ENCODE data around the gene ANKRD44. TPM values are rescaled to one million over a fixed set of nuclear protein-coding genes. Genes with fewer than 3 reads are reported as not detected.

Gene ANKRD44
- total RNA-seq, 1 experiment from 2014 or later: 5.8 TPM

DNA sequence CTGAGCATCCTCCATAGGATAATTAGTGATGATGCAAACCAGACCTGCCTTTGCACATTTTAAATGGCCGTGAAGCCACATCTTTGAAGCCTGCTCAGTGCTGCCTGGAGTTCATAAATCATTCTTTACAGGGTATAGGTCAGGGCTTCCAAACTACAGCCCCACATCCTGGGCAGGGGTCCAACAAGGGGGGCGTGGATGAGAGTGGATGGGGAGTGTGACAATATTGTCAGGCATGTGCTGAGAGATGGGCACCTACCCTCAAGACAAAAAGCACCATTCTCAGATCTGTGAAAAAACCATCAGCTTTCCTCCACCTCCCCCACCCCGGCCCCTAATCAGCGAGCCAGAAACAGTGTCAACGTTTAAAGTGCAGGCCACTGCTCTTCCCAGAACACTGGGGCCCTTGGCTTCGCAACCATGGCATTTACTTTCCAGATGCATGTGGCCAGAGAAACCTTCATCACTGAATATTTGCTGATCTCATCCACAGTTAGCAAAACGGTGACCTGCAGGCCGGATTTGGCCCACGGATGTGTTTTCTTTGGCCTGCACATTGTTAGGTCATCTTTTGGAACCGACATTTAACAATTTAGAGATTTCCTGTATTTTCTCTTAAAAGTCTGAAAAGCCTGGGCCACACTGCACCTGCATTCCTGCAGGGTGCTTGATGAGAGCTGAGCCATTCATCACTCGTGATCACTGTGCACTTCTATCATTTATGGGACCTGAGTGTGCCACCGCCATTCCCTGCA is 130.7 kb downstream of the ANKRD44 start:
- DNase-seq (ENCODE audit: low read depth): peak; percentile 20

GRCh38 chr2:197176522-197176921 is 134.1 kb downstream of the ANKRD44 start:
- DNase-seq (ENCODE audit: low read depth): no peak

- DNase-seq (ENCODE audit: low read depth): peak; percentile 62
Observed at GRCh38 chr2:197174539-197175094, 136.0 kb downstream of the ANKRD44 start.

DNA sequence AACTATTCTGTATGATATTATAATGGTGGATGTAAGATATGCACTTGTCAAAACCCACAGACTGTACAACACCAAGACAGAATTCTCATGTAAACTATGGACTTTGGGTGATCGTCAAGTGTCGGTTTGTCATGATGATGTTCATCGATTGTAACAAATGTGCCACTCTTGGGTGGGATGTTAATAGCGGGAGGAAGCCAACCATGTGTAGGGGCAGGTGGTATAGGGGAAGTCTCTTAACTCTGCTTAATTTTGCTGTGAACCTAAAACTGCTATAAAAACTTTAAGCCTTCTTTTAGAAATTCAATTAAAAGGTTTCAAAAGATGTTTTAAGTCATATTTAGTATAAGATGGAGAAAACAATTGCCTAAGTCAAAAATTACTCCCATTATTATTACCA is 139.0 kb downstream of the ANKRD44 start:
- no peak for DNase-seq (ENCODE audit: low read depth)

GRCh38 chr2:197170208-197170607 is 140.4 kb downstream of the ANKRD44 start:
- DNase-seq (ENCODE audit: low read depth): no peak

DNA sequence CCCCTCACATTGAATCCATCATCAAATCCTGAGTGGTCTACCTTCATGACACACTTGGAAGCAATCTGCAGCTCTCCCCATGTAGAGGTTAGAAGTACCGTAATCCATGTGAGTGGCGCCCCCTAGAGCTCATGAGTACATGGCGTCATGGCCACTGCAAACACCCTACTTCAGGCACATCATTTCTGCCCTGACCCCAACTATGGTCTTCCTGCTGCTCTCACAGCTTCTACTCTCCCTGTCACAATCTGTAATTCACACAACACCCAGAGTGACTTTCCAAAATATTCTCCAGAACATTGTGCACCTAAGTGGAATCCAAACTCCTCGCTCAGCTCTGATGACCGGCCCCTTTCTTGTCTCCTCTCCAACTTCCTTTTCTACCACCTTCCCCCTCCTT is 141.9 kb downstream of the ANKRD44 start:
- peak; percentile 70 for DNase-seq (ENCODE audit: low read depth)

GRCh38 chr2:197167608-197168314 is 142.8 kb downstream of the ANKRD44 start:
- DNase-seq (ENCODE audit: low read depth): no peak

DNA sequence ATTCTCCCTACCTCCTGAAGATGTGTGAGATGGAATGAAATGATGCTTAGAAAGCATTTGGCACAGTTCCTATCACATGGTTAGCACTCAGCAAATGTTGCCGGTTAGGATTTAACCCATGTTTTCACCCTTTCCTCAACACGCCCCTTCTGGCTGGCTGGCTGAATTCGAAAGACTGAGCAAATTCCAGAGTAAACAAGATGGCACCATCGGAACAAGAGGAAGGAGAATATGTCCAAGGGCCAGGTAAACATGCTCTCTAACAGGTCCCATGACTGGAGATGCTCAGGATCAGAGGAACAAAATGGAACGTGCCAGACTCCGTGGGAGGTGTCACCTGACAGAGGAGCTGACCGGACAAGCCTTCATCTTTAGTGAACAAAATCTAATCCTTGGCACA is 145.6 kb downstream of the ANKRD44 start:
- DNase-seq (ENCODE audit: low read depth): no peak

- DNase-seq (ENCODE audit: low read depth): no peak
Observed at GRCh38 chr2:197164141-197164754, 146.3 kb downstream of the ANKRD44 start.

DNA sequence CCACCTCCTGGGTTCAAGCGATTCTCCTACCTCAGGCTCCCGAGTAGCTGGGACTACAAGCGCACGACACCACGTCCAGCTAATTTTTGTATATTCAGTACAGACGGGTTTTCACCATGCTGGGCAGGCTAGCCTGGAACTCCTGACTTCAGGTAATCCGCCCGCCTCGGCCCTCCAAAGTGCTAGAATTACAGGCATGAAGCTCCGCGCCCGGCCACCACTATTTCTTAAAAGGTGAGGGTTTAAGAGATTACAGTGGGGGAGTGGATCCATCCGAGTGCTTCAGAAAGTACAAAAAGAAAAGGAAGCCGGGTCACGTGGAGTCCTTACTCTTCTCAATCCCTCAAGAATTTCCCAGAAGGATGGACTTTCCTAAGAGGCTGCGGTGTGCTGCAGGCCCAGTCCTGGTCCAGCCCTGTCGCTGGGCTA is 146.9 kb downstream of the ANKRD44 start:
- DNase-seq (ENCODE audit: low read depth): no peak

GRCh38 chr2:197161774-197162173 is 148.8 kb downstream of the ANKRD44 start:
- DNase-seq (ENCODE audit: low read depth): no peak

DNA sequence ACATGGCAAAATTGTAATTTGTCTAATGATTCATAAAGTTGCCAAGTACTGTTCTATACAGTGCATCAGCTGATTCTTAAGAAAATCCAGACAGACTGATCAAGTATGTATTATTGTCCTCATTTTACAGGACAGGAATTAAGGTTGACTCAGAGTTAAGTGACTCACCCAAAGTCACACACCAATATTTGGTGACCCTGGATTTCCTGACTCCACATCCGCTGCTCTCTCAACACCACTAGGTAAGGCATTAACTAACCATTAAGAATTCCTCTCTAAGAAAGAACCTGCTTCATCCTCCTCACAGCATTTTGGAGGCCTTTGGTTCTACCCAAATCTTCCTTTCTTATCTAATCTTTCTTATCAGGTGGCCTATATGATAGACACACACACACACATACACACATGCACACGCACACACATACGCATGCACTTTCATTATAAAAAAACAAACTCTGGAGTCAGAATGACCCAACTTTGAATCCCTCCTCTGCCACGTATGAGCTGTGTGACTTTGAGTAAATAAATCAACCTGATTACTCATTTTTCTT is 150.8 kb downstream of the ANKRD44 start:
- DNase-seq (ENCODE audit: low read depth): peak; percentile 76

DNA sequence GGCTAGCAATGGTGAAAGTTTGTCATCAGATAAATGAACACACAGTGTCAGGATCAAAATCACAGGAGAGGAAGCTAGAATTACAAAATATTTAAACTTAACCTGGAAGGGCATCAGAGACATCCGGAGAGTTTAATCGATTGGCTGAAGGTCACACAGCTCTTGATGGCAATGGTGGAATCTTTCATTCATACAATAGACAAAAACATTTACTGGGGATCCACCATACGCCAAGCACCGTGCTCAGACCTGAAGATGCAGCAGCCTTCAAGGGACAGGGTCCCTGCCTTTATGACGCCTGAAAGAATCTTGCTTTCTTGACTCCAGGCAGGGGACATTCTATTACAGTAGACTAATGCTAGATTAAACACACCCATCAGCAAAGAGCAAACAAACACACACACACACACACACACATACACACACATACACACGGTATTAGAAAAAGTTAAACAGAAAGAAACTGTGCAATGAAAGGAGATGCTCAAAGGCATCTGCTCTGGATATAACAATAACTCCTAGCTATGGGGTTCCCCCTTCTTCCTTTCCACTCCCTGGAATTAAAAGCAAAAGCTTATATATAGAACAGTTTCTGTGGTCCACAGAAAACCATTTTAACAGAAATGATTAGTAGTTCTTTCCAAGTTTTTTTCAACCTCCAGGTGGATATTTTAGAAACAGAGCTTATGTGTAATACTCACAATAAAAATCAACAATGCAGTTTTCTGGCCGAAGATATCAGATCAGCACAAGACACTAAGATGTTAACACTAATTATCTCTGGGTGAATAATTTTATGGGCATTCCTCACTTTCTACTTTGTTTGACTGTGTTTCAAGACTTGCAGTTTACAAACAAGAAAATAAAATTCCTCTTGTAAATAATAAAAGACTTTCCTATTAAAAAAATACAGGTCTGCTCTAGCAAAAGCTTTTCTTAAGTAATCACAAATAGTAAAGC is 151.7 kb downstream of the ANKRD44 start:
- no peak for DNase-seq (ENCODE audit: low read depth)

DNA sequence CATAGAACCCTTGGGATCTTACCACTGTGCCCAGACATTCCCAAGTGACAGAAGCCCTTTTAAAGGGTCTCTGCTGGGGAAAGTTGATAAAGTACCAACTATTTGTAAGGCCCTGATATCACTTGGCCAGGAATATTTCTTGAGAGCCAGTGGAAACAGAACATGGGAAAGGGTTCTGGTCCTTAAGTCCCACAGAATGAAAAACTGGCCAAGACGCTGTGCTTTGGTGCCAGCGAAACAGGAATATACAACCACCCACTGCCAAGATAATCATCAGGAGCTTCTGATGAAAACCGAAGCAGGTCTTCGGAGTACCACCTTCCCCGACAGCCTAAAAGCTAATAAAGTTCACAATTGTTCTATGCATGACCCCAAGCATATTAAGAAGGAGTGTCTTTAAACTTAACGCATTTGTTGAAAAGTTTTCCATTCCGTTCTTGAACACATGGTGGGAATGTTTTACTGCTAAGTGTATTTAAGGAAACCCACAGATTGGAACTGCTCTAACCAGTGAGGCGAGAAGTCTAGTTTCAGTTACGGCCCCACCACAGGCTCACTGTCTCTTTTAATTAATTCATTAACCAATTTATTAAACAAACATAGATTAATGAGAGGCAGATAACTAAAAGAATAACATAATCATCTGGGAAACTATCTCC is 152.6 kb downstream of the ANKRD44 start:
- no peak for DNase-seq (ENCODE audit: low read depth)

GRCh38 chr2:197156771-197157170 is 153.8 kb downstream of the ANKRD44 start:
- DNase-seq (ENCODE audit: low read depth): no peak

DNA sequence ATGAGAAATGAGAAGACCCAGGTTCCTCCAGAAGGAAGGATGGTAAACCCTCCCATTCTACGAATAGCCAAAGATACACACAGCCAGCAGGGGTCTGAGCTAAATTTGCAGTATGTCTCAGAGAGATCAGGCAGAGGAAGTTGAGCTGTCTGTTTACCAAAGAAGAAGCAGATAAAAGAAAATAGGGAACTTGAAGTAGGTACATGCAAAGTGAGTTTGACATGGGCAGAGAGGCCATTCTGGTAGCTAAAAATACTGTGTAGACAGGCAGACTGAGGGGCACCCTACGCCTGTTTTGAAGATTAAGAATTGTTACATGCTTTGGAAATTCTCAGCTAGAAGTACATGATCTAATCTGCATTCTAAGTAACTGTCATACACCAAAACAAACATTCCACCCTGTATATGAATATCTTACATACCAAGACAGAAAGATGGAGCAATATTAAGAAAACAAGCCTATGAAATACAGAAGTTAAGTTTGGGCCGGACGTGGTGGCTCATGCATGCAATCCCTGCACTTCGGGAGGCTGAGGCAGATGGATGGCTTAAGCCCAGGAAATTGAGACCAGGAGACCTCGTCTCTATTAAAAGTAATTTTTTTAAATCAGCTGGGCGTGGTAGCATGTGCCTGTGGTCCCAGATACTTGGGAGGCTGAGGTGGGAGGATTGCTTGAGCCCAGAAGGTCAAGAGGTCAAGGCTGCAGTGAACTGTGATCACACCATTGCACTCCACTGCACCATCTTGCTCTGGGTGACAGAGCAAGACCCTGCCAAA is 157.9 kb downstream of the ANKRD44 start:
- DNase-seq (ENCODE audit: low read depth): no peak

DNA sequence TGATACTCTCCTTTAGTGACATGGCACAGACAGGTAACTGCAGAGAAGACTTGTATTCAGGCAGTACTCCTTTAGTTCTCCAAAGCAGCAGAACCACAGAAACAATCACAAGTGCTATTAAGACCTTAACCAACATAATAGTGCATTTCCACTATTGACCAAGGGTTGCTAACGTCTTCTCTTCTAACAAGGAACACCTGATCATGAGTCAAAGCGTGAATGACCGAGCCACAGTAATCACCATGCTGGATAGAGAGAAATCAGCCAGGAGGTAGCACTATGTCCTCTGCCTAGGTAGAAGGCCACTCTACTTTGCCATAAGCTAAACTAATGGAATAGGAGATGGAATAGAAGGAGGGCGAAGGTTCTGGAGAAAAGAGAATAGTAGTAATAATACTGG is 161.0 kb downstream of the ANKRD44 start:
- no peak for DNase-seq (ENCODE audit: low read depth)

- no peak for DNase-seq (ENCODE audit: low read depth)
Observed at GRCh38 chr2:197148401-197148800, 162.2 kb downstream of the ANKRD44 start.

DNA sequence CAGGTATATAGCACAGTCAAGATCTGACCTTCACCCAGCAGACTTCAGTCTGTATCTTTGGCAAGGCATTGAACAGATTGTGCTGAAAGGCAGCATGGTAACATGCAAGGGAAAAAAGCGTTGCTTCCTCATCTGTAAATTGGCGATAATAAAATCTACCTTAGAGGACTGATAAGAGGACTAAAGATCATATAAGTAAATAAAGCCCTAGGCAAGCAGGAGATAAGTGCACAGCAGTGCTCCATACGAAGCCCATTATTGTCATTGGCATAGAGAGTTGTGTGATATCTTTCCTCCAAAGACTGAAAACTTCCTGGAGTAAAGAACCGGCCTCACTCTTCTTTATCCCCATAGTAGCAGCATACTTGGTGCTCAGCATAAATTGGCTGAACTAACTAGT is 162.6 kb downstream of the ANKRD44 start:
- no peak for DNase-seq (ENCODE audit: low read depth)

DNA sequence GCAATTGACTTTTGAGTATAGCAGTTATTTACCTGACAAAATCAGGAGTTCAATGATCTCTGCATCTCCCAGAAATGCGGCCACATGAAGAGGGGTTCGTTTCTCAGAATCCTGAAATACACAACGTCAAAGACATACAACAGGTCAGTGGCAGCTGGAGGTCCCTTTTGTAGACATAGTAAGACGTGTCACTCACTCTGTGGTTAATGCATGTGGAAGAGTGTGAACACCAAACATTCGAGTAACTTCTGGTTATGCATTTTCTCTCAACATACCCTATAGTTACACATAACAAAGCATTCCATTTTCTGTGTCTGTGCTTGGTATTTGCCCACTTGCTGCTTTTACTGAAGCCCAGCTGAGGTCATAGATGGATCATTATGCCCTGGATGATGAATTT is 163.6 kb downstream of the ANKRD44 start:
- no peak for DNase-seq (ENCODE audit: low read depth)
